ENCODE results near the gene KCTD12. TPM values are rescaled to one million over a fixed set of nuclear protein-coding genes. Genes with fewer than 3 reads are reported as not detected.
A peak's percentile ranks its signal among the peaks of the same experiment; 100 is the strongest.

Gene KCTD12
- total RNA-seq, 6 experiments from 2014 or later: 0.66 to 3.4 (median 0.90) TPM

- Mint-ChIP-seq H3K27ac (no peak overlapping the region), H3K4me3 (no peak overlapping the region), H3K36me3 (ENCODE audit: low read depth) (no peaks in the 10 kb centered on the region), H3K4me1 (ENCODE audit: low read depth) (peaks cover 5% of the 10 kb centered on the region), H3K27me3 (ENCODE audit: insufficient read depth) (peaks cover 3% of the 10 kb centered on the region), H3K9me3 (no peaks in the 10 kb centered on the region)
- no peak for TF ChIP-seq CTCF (IDR thresholded peaks at IDR 0.05)
- no peak for DNase-seq
Measured at GRCh38 chr13:76860706-76861105, 25.5 kb downstream of the KCTD12 start.

DNA sequence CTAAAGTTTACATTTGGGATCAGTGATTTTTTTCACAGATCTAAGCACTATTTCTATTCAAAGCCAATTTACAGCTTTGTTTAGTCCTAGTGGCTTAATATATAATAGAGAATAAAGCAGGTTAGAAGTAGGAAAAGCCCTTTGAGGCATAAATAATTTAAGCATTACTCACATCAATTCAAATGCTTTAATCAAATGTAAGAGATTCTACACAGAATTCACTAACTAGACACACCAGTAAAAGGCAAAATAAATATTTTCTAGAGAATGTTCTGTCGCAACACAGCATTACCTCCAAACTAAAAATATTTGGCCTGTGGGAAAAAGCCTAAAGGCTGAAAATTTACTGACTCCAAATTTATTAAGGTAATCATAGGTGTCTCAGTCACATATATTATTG lies 31.3 kb downstream of the KCTD12 start:
- no peaks in the 10 kb centered on the region for H3K9me3 Mint-ChIP-seq
- no peak overlapping the region for H3K4me3 Mint-ChIP-seq
- H3K27me3 Mint-ChIP-seq (ENCODE audit: insufficient read depth): peaks cover 1% of the 10 kb centered on the region
- peaks cover 21% of the 10 kb centered on the region for H3K4me1 Mint-ChIP-seq (ENCODE audit: low read depth)
- H3K36me3 Mint-ChIP-seq (ENCODE audit: low read depth): no peaks in the 10 kb centered on the region
- no peak overlapping the region for H3K27ac Mint-ChIP-seq
- TF ChIP-seq CTCF (IDR thresholded peaks at IDR 0.05): no peak
- peak; percentile 21 for DNase-seq

- Mint-ChIP-seq H3K4me3 (no peak overlapping the region), H3K9me3 (no peaks in the 10 kb centered on the region), H3K4me1 (ENCODE audit: low read depth) (peaks cover 21% of the 10 kb centered on the region), H3K27ac (no peak overlapping the region; the same call in 1 of the 2 replicates), H3K36me3 (ENCODE audit: low read depth) (no peaks in the 10 kb centered on the region), H3K27me3 (ENCODE audit: insufficient read depth) (peaks cover 1% of the 10 kb centered on the region)
- DNase-seq: no peak
- no peak for TF ChIP-seq CTCF (IDR thresholded peaks at IDR 0.05)
Measured at GRCh38 chr13:76853921-76854608, 32.1 kb downstream of the KCTD12 start.

GRCh38 chr13:76853481-76853880 lies 32.7 kb downstream of the KCTD12 start:
- Mint-ChIP-seq H3K36me3 (ENCODE audit: low read depth) (no peaks in the 10 kb centered on the region), H3K9me3 (no peaks in the 10 kb centered on the region), H3K4me1 (ENCODE audit: low read depth) (peaks cover 21% of the 10 kb centered on the region), H3K27ac (no peak overlapping the region; the same call in 1 of the 2 replicates), H3K4me3 (no peak overlapping the region), H3K27me3 (ENCODE audit: insufficient read depth) (peaks cover 1% of the 10 kb centered on the region)
- peak; percentile 33 for DNase-seq
- no peak for TF ChIP-seq CTCF (IDR thresholded peaks at IDR 0.05)

- peak; percentile 5 for DNase-seq
- no peaks in the 10 kb centered on the region for H3K9me3 Mint-ChIP-seq
- no peak overlapping the region for H3K4me3 Mint-ChIP-seq
- TF ChIP-seq CTCF (IDR thresholded peaks at IDR 0.05): no peak
- H3K27ac Mint-ChIP-seq: no peak overlapping the region; the same call in 1 of the 2 replicates
- H3K4me1 Mint-ChIP-seq (ENCODE audit: low read depth): peaks cover 21% of the 10 kb centered on the region
- H3K36me3 Mint-ChIP-seq (ENCODE audit: low read depth): no peaks in the 10 kb centered on the region
- H3K27me3 Mint-ChIP-seq (ENCODE audit: insufficient read depth): peaks cover 1% of the 10 kb centered on the region
Measured at GRCh38 chr13:76852986-76853385, 33.2 kb downstream of the KCTD12 start.
